ENCODE measurements around the gene SV2B.
A peak's percentile ranks its signal among the peaks of the same experiment; 100 is the strongest.

SV2B gene

GRCh38 chr15:91275844-91276243 lies 175.8 kb downstream of the SV2B start:
- Histone ChIP-seq H3K9ac (ENCODE audit: low read length) (no peak overlapping the region), H3K9me3 (ENCODE audit: control insufficient read depth, low read length) (peaks cover 12% of the 10 kb centered on the region), H3K27me3 (replicated peaks; ENCODE audit: control insufficient read depth, insufficient read depth, low read length) (peaks cover 18% of the 10 kb centered on the region), H3K4me1 (ENCODE audit: control insufficient read depth, insufficient read depth, low read length) (no peaks in the 10 kb centered on the region), H3K4me3 (ENCODE audit: low read length) (no peak overlapping the region), H3K36me3 (ENCODE audit: control insufficient read depth, insufficient read depth, low read length, severe bottlenecking) (no peaks in the 10 kb centered on the region)
- no peak for DNase-seq (ENCODE audit: low read depth)

- no peak overlapping the region for H3K4me3 ChIP-seq (ENCODE audit: low read length)
- no peaks in the 10 kb centered on the region for H3K36me3 ChIP-seq (ENCODE audit: control insufficient read depth, insufficient read depth, low read length, severe bottlenecking)
- H3K9me3 ChIP-seq (ENCODE audit: control insufficient read depth, low read length), result peaks cover 12% of the 10 kb centered on the region
- no peak overlapping the region for H3K9ac ChIP-seq (ENCODE audit: low read length)
- H3K27me3 ChIP-seq (replicated peaks; ENCODE audit: control insufficient read depth, insufficient read depth, low read length), result no peaks in the 10 kb centered on the region
- DNase-seq (ENCODE audit: low read depth), result no peak
- no peaks in the 10 kb centered on the region for H3K4me1 ChIP-seq (ENCODE audit: control insufficient read depth, insufficient read depth, low read length)
Measured at GRCh38 chr15:91278951-91279350, 178.9 kb downstream of the SV2B start.

- no peak overlapping the region for H3K4me3 ChIP-seq (ENCODE audit: low read length)
- H3K9me3 ChIP-seq (ENCODE audit: control insufficient read depth, low read length), result peaks cover 12% of the 10 kb centered on the region
- no peak for DNase-seq (ENCODE audit: low read depth)
- no peaks in the 10 kb centered on the region for H3K27me3 ChIP-seq (replicated peaks; ENCODE audit: control insufficient read depth, insufficient read depth, low read length)
- H3K36me3 ChIP-seq (ENCODE audit: control insufficient read depth, insufficient read depth, low read length, severe bottlenecking), result no peaks in the 10 kb centered on the region
- H3K9ac ChIP-seq (ENCODE audit: low read length), result no peak overlapping the region
- H3K4me1 ChIP-seq (ENCODE audit: control insufficient read depth, insufficient read depth, low read length), result no peaks in the 10 kb centered on the region
Measured at GRCh38 chr15:91279486-91279885, 179.4 kb downstream of the SV2B start.

- no peaks in the 10 kb centered on the region for H3K9me3 ChIP-seq (ENCODE audit: control insufficient read depth, low read length)
- DNase-seq (ENCODE audit: low read depth), result peak; percentile 27
- no peak overlapping the region for H3K4me3 ChIP-seq (ENCODE audit: low read length)
- no peak overlapping the region for H3K9ac ChIP-seq (ENCODE audit: low read length)
- no peaks in the 10 kb centered on the region for H3K4me1 ChIP-seq (ENCODE audit: control insufficient read depth, insufficient read depth, low read length)
- H3K27me3 ChIP-seq (replicated peaks; ENCODE audit: control insufficient read depth, insufficient read depth, low read length), result no peaks in the 10 kb centered on the region
- no peaks in the 10 kb centered on the region for H3K36me3 ChIP-seq (ENCODE audit: control insufficient read depth, insufficient read depth, low read length, severe bottlenecking)
Measured at GRCh38 chr15:91281947-91282346, 181.9 kb downstream of the SV2B start.

- H3K4me3 ChIP-seq (ENCODE audit: low read length), result no peak overlapping the region
- DNase-seq (ENCODE audit: low read depth), result no peak
- no peaks in the 10 kb centered on the region for H3K36me3 ChIP-seq (ENCODE audit: control insufficient read depth, insufficient read depth, low read length, severe bottlenecking)
- H3K9me3 ChIP-seq (ENCODE audit: control insufficient read depth, low read length), result no peaks in the 10 kb centered on the region
- H3K4me1 ChIP-seq (ENCODE audit: control insufficient read depth, insufficient read depth, low read length), result no peaks in the 10 kb centered on the region
- peaks cover 5% of the 10 kb centered on the region for H3K27me3 ChIP-seq (replicated peaks; ENCODE audit: control insufficient read depth, insufficient read depth, low read length)
- no peak overlapping the region for H3K9ac ChIP-seq (ENCODE audit: low read length)
Measured at GRCh38 chr15:91282486-91282885, 182.4 kb downstream of the SV2B start.

- H3K9me3 ChIP-seq (ENCODE audit: control insufficient read depth, low read length), result no peaks in the 10 kb centered on the region
- H3K36me3 ChIP-seq (ENCODE audit: control insufficient read depth, insufficient read depth, low read length, severe bottlenecking), result no peaks in the 10 kb centered on the region
- H3K9ac ChIP-seq (ENCODE audit: low read length), result no peak overlapping the region
- H3K27me3 ChIP-seq (replicated peaks; ENCODE audit: control insufficient read depth, insufficient read depth, low read length), result peaks cover 6% of the 10 kb centered on the region
- H3K4me3 ChIP-seq (ENCODE audit: low read length), result no peak overlapping the region
- no peaks in the 10 kb centered on the region for H3K4me1 ChIP-seq (ENCODE audit: control insufficient read depth, insufficient read depth, low read length)
- no peak for DNase-seq (ENCODE audit: low read depth)
Measured at GRCh38 chr15:91283155-91283554, 183.1 kb downstream of the SV2B start.

GRCh38 chr15:91284758-91285466 lies 184.9 kb downstream of the SV2B start:
- Histone ChIP-seq H3K4me1 (ENCODE audit: control insufficient read depth, insufficient read depth, low read length) (no peaks in the 10 kb centered on the region), H3K9ac (ENCODE audit: low read length) (no peak overlapping the region), H3K36me3 (ENCODE audit: control insufficient read depth, insufficient read depth, low read length, severe bottlenecking) (no peaks in the 10 kb centered on the region), H3K27me3 (replicated peaks; ENCODE audit: control insufficient read depth, insufficient read depth, low read length) (peaks cover 9% of the 10 kb centered on the region), H3K9me3 (ENCODE audit: control insufficient read depth, low read length) (no peaks in the 10 kb centered on the region), H3K4me3 (ENCODE audit: low read length) (no peak overlapping the region)
- DNase-seq (ENCODE audit: low read depth), result no peak

- no peaks in the 10 kb centered on the region for H3K9me3 ChIP-seq (ENCODE audit: control insufficient read depth, low read length)
- no peaks in the 10 kb centered on the region for H3K4me1 ChIP-seq (ENCODE audit: control insufficient read depth, insufficient read depth, low read length)
- peaks cover 21% of the 10 kb centered on the region for H3K27me3 ChIP-seq (replicated peaks; ENCODE audit: control insufficient read depth, insufficient read depth, low read length)
- no peaks in the 10 kb centered on the region for H3K36me3 ChIP-seq (ENCODE audit: control insufficient read depth, insufficient read depth, low read length, severe bottlenecking)
- H3K9ac ChIP-seq (ENCODE audit: low read length), result no peak overlapping the region
- no peak overlapping the region for H3K4me3 ChIP-seq (ENCODE audit: low read length)
- no peak for DNase-seq (ENCODE audit: low read depth)
Measured at GRCh38 chr15:91289324-91289723, 189.3 kb downstream of the SV2B start.

GRCh38 chr15:91290553-91290952 lies 190.5 kb downstream of the SV2B start:
- no peak overlapping the region for H3K4me3 ChIP-seq (ENCODE audit: low read length)
- H3K9me3 ChIP-seq (ENCODE audit: control insufficient read depth, low read length), result no peaks in the 10 kb centered on the region
- peaks cover 26% of the 10 kb centered on the region for H3K27me3 ChIP-seq (replicated peaks; ENCODE audit: control insufficient read depth, insufficient read depth, low read length)
- DNase-seq (ENCODE audit: low read depth), result no peak
- H3K36me3 ChIP-seq (ENCODE audit: control insufficient read depth, insufficient read depth, low read length, severe bottlenecking), result no peaks in the 10 kb centered on the region
- H3K9ac ChIP-seq (ENCODE audit: low read length), result no peak overlapping the region
- H3K4me1 ChIP-seq (ENCODE audit: control insufficient read depth, insufficient read depth, low read length), result no peaks in the 10 kb centered on the region

- H3K9me3 ChIP-seq (ENCODE audit: control insufficient read depth, low read length), result peaks cover 5% of the 10 kb centered on the region
- no peaks in the 10 kb centered on the region for H3K36me3 ChIP-seq (ENCODE audit: control insufficient read depth, insufficient read depth, low read length, severe bottlenecking)
- H3K9ac ChIP-seq (ENCODE audit: low read length), result no peak overlapping the region
- H3K4me3 ChIP-seq (ENCODE audit: low read length), result no peak overlapping the region
- H3K27me3 ChIP-seq (replicated peaks; ENCODE audit: control insufficient read depth, insufficient read depth, low read length), result peaks cover 34% of the 10 kb centered on the region
- H3K4me1 ChIP-seq (ENCODE audit: control insufficient read depth, insufficient read depth, low read length), result no peaks in the 10 kb centered on the region
- no peak for DNase-seq (ENCODE audit: low read depth)
Measured at GRCh38 chr15:91291673-91292072, 191.6 kb downstream of the SV2B start.

GRCh38 chr15:91294344-91294743 lies 194.3 kb downstream of the SV2B start:
- Histone ChIP-seq H3K4me1 (ENCODE audit: control insufficient read depth, insufficient read depth, low read length) (no peaks in the 10 kb centered on the region), H3K9me3 (ENCODE audit: control insufficient read depth, low read length) (peaks cover 8% of the 10 kb centered on the region), H3K36me3 (ENCODE audit: control insufficient read depth, insufficient read depth, low read length, severe bottlenecking) (no peaks in the 10 kb centered on the region), H3K27me3 (replicated peaks; ENCODE audit: control insufficient read depth, insufficient read depth, low read length) (peaks cover 28% of the 10 kb centered on the region), H3K4me3 (ENCODE audit: low read length) (no peak overlapping the region), H3K9ac (ENCODE audit: low read length) (no peak overlapping the region)
- DNase-seq (ENCODE audit: low read depth), result no peak

GRCh38 chr15:91294795-91295194 lies 194.7 kb downstream of the SV2B start:
- DNase-seq (ENCODE audit: low read depth), result no peak

More at GRCh38 chr15:91294795-91295194, 194.7 kb downstream of the SV2B start:
- Histone ChIP-seq H3K36me3 (ENCODE audit: control insufficient read depth, insufficient read depth, low read length, severe bottlenecking) (no peaks in the 10 kb centered on the region), H3K9ac (ENCODE audit: low read length) (no peak overlapping the region), H3K9me3 (ENCODE audit: control insufficient read depth, low read length) (peaks cover 8% of the 10 kb centered on the region), H3K4me3 (ENCODE audit: low read length) (no peak overlapping the region), H3K4me1 (ENCODE audit: control insufficient read depth, insufficient read depth, low read length) (no peaks in the 10 kb centered on the region), H3K27me3 (replicated peaks; ENCODE audit: control insufficient read depth, insufficient read depth, low read length) (peaks cover 24% of the 10 kb centered on the region)
